ENCODE results near the gene SNF8.
A peak's percentile ranks its signal among the peaks of the same experiment; 100 is the strongest.
"Not testable (repeated sequence)": the region's sequence is repeated elsewhere in the genome, so short reads cannot be mapped to it uniquely, and the experiment has no call there.

SNF8 gene

GRCh38 chr17:48944515-48945260, at the start of gene SNF8:
Gene SNF8 (minus strand): TSS chr17:48944842. CDS start chr17:48944734, 108 bp downstream.
- peak in 57 of 58 donors; percentile 34 to 95 (median 83) for DNase-seq

- no peak for DNase-seq
Measured at GRCh38 chr17:48993951-48994350, 49.3 kb upstream of the SNF8 start.

GRCh38 chr17:48993305-48993704, 48.7 kb upstream of the SNF8 start:
- no peak for DNase-seq

GRCh38 chr17:48992444-48992843, 47.8 kb upstream of the SNF8 start:
- no peak for DNase-seq

GRCh38 chr17:48990882-48991357, 46.3 kb upstream of the SNF8 start:
- no peak for DNase-seq

GRCh38 chr17:48989100-48989499, 44.5 kb upstream of the SNF8 start:
- no peak for DNase-seq

- no peak for DNase-seq
Measured at GRCh38 chr17:48985436-48986245, 41.0 kb upstream of the SNF8 start.

- no peak for DNase-seq
Measured at GRCh38 chr17:48981927-48982539, 37.4 kb upstream of the SNF8 start.

- no peak for DNase-seq
Measured at GRCh38 chr17:48973806-48974205, 29.2 kb upstream of the SNF8 start.

GRCh38 chr17:48972749-48973097, 28.1 kb upstream of the SNF8 start:
- no peak for DNase-seq

- DNase-seq: no peak
Measured at GRCh38 chr17:48970865-48971687, 26.4 kb upstream of the SNF8 start.

- DNase-seq: no peak
Measured at GRCh38 chr17:48970224-48970623, 25.6 kb upstream of the SNF8 start.

- DNase-seq: no peak
Measured at GRCh38 chr17:48961516-48962233, 17.0 kb upstream of the SNF8 start.

- DNase-seq: no peak
Measured at GRCh38 chr17:48960834-48961515, 16.3 kb upstream of the SNF8 start.

- DNase-seq: no peak
Measured at GRCh38 chr17:48954300-48954755, 9.7 kb upstream of the SNF8 start.

- DNase-seq: no peak
Measured at GRCh38 chr17:48952904-48953303, 8.3 kb upstream of the SNF8 start.

GRCh38 chr17:48951572-48951971, 6.9 kb upstream of the SNF8 start:
- no peak for DNase-seq

GRCh38 chr17:48945261-48945651, 614 bp upstream of the SNF8 start:
- DNase-seq: not testable (repeated sequence)

- DNase-seq: no peak
Measured at GRCh38 chr17:48933035-48933434, 11.6 kb downstream of the SNF8 start.

- no peak for DNase-seq
Measured at GRCh38 chr17:48930435-48930873, 14.2 kb downstream of the SNF8 start.

All from anterior cingulate cortex (tissue), 58 donors.